GM19238 (cell line): Measurements from ENCODE around the gene SGTB.

Experiments used
- DNase-seq: peaks from one replicate; pipeline ENCODE4 v3.0.0; 2011; ENCODE audit warnings: low spot score; ENCODE audit not compliant: insufficient read length

Gene SGTB

GRCh38 chr5:65721720-65722574, at the start of gene SGTB, which contains the start of gene NLN:
Gene SGTB, minus strand, starts transcription at chr5:65722109. Its CDS starts 1,302 bp downstream, at chr5:65720807.
Gene NLN, plus strand, starts transcription at chr5:65722205. Its CDS starts 169 bp downstream, at chr5:65722374.
- DNase-seq = peak; percentile 85

GRCh38 chr5:65771266-65771665, 49.4 kb upstream of the SGTB start:
- no peak for DNase-seq

GRCh38 chr5:65769539-65769938, 47.6 kb upstream of the SGTB start:
- no peak for DNase-seq

- DNase-seq = no peak
Measured at GRCh38 chr5:65768723-65769346, 46.9 kb upstream of the SGTB start.

GRCh38 chr5:65767565-65767964, 45.7 kb upstream of the SGTB start:
- no peak for DNase-seq

GRCh38 chr5:65766781-65767180, 44.9 kb upstream of the SGTB start:
- DNase-seq = no peak

GRCh38 chr5:65766175-65766574, 44.3 kb upstream of the SGTB start:
- no peak for DNase-seq

GRCh38 chr5:65765582-65765981, 43.7 kb upstream of the SGTB start:
- no peak for DNase-seq

- no peak for DNase-seq
Measured at GRCh38 chr5:65762234-65762633, 40.3 kb upstream of the SGTB start.

GRCh38 chr5:65760504-65761275, 38.8 kb upstream of the SGTB start:
- peak; percentile 4 for DNase-seq

GRCh38 chr5:65758546-65759144, 36.7 kb upstream of the SGTB start:
- no peak for DNase-seq

- no peak for DNase-seq
Measured at GRCh38 chr5:65753189-65753588, 31.3 kb upstream of the SGTB start.

GRCh38 chr5:65750938-65751337, 29.0 kb upstream of the SGTB start:
- no peak for DNase-seq

GRCh38 chr5:65749956-65750355, 28.0 kb upstream of the SGTB start:
- no peak for DNase-seq

- DNase-seq = no peak
Measured at GRCh38 chr5:65749221-65749844, 27.4 kb upstream of the SGTB start.

- DNase-seq = peak; percentile 14
Measured at GRCh38 chr5:65742565-65743231, 20.8 kb upstream of the SGTB start.

GRCh38 chr5:65739162-65739561, 17.3 kb upstream of the SGTB start:
- no peak for DNase-seq

- no peak for DNase-seq
Measured at GRCh38 chr5:65738305-65738704, 16.4 kb upstream of the SGTB start.

GRCh38 chr5:65737842-65738241, 15.9 kb upstream of the SGTB start:
- no peak for DNase-seq

GRCh38 chr5:65736011-65736410, 14.1 kb upstream of the SGTB start:
- DNase-seq = no peak

GRCh38 chr5:65734921-65735320, 13.0 kb upstream of the SGTB start:
- DNase-seq = no peak
